T-helper 2 cell treated with Interferon-gamma antibody and Interleukin-4, amounts not matched to agents 100 ng/mL and 5 ng/mL, for 36 hours (primary cell): ENCODE data around the gene RPS27. TPM values are rescaled to one million over a fixed set of nuclear protein-coding genes. Genes with fewer than 3 reads are reported as not detected.

Source experiments
- total RNA-seq: library from RNA; stranded (reverse); gene quantifications from 2 replicates; pipeline ENCODE4 v1.2.3, GENCODE V29; 2022

RPS27 gene
- total RNA-seq, 1 donor from 2014 or later = 1,752 TPM

Other genes starting within 250 kb of the RPS27 start
- gene SLC27A3, start 215.4 kb upstream of the RPS27 start, total RNA-seq = 22.4 and 24.0 TPM in 2 replicates
- gene GATAD2B, start 67.8 kb upstream of the RPS27 start, total RNA-seq = 65.7 and 67.1 TPM in 2 replicates
- gene DENND4B, start 44.0 kb upstream of the RPS27 start, total RNA-seq = 160 and 167 TPM in 2 replicates
- gene CRTC2, start 32.1 kb upstream of the RPS27 start, total RNA-seq = 82.9 and 86.6 TPM in 2 replicates
- gene SLC39A1, start 27.2 kb upstream of the RPS27 start, total RNA-seq = 41.2 and 44.1 TPM in 2 replicates
- gene CREB3L4, start 22.9 kb upstream of the RPS27 start, total RNA-seq = 7.4 and 7.5 TPM in 2 replicates
- gene JTB, start 13.1 kb upstream of the RPS27 start, total RNA-seq = 138 and 139 TPM in 2 replicates
- gene RAB13, start 4.4 kb upstream of the RPS27 start, total RNA-seq = 1.5 and 1.7 TPM in 2 replicates
- 0.05 and 0.09 TPM in 2 replicates for gene NUP210L, start 164.3 kb downstream of the RPS27 start, total RNA-seq
- gene TPM3, start 201.3 kb downstream of the RPS27 start, total RNA-seq = 797 and 820 TPM in 2 replicates
- 0.50 TPM in 1 of 2 replicates, not detected in the other for gene CFAP141, start 215.6 kb downstream of the RPS27 start, total RNA-seq
- gene UBAP2L, start 230.2 kb downstream of the RPS27 start, total RNA-seq = 223 and 229 TPM in 2 replicates